Upper lobe of left lung (tissue), 4 donors: ENCODE results near the gene GAPVD1.

ENCODE experiments used
- EP300 ChIP-seq, 4 donors: sonication (generic); formaldehyde crosslinking; IDR thresholded peaks; one replicate each; pipeline ENCODE4 v1.5.1; 2017; ENCODE audit warnings: antibody characterized with exemption in 4 of 4, control low read depth in 2 of 4
- POLR2A ChIP-seq, 4 donors: fragments of 450-650 bp; IDR thresholded peaks; one replicate each; pipeline ENCODE4 v1.5.1; 2016 to 2017; ENCODE audit warnings: antibody characterized with exemption in 4 of 4, mild to moderate bottlenecking in 2 of 4
- POLR2AphosphoS5 ChIP-seq, 2 donors: sonication (generic); formaldehyde crosslinking; IDR thresholded peaks; one replicate each; pipeline ENCODE4 v1.5.1; 2017; ENCODE audit warnings: antibody characterized with exemption in 2 of 2
- TF ChIP-seq, protein P1 (sequence below), 6 experiments: fragments of 450-650 bp in 4 of 6; fragments of 200-600 bp in 2 of 6; sonication (generic) in 2 of 6; IDR thresholded peaks; one replicate each; pipeline ENCODE4 v1.5.1; 2016 to 2019; ENCODE audit warnings: antibody characterized with exemption in 6 of 6

DNA sequence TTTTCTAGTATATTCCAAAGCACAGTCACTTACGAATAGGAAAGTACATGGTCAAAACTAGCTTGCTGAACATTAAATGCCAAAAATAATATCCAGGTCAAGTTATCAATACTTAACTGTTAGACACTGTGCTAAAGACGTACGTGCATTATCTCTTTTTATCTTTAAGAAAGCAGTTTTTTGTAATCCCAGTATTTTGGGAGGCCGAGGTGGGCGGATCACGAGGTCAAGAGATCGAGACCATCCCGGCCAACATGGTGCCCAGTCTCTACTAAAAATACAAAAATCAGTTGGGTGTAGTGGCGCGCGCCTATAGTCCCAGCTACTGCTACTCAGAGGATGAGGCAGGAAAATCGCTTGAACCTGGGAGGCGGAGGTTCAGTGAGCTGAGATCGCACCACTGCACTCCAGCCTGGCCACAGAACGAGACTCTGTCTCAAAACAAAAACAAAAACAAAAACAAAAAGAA, 17.8 kb upstream of the GAPVD1 start:
- TF ChIP-seq, protein P1, sequence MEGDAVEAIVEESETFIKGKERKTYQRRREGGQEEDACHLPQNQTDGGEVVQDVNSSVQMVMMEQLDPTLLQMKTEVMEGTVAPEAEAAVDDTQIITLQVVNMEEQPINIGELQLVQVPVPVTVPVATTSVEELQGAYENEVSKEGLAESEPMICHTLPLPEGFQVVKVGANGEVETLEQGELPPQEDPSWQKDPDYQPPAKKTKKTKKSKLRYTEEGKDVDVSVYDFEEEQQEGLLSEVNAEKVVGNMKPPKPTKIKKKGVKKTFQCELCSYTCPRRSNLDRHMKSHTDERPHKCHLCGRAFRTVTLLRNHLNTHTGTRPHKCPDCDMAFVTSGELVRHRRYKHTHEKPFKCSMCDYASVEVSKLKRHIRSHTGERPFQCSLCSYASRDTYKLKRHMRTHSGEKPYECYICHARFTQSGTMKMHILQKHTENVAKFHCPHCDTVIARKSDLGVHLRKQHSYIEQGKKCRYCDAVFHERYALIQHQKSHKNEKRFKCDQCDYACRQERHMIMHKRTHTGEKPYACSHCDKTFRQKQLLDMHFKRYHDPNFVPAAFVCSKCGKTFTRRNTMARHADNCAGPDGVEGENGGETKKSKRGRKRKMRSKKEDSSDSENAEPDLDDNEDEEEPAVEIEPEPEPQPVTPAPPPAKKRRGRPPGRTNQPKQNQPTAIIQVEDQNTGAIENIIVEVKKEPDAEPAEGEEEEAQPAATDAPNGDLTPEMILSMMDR (IDR thresholded peaks at IDR 0.05): no peak
- TF ChIP-seq EP300 (IDR thresholded peaks at IDR 0.05) (no peak), POLR2A (IDR thresholded peaks at IDR 0.05) (no peak), POLR2AphosphoS5 (IDR thresholded peaks at IDR 0.05) (no peak)
